Measurements from ENCODE around the gene LRRC27.

DNA sequence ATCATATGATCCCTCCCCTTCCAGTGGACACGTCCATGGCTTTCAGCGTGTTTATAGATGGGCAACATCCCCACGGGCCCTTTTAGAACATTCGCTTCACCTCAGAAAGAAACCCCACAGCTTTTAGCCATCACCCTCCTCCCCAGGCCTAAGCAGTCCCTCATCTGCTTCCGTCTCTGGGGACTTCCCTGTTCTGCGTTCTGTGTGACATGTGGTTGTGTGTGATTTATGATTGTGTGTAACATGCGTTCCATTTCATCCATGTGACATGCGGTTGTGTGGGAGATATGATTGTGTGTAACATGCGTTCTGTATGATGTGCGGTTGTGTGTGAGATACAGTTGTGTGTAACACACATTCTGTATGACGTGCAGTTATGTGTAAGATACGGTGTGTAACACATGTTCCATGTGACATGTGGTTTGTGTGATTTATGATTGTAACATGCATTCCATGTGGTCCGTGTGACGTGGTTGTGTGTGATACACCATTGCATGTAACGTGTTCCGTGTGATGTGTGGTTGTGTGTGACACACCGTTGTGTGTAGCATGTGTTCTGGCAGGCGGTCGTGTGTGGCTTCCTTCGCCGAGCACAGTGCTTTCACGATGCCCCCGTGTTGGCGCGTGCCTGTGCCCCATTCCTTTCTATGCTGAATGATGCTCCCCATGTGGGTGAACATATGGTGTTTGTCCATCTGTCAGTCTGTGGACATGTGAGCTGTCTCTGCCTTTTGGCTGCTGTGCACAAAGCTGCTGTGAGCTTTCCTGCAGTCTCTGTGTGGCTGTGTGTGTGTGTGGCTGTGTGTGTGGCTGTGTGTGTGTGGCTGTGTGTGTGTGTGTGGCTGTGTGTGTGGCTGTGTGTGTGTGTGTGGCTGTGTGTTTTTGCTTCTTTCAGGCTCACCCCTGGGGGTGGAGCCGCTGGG lies 91.2 kb downstream of the LRRC27 start:
- TF ChIP-seq, protein P1, sequence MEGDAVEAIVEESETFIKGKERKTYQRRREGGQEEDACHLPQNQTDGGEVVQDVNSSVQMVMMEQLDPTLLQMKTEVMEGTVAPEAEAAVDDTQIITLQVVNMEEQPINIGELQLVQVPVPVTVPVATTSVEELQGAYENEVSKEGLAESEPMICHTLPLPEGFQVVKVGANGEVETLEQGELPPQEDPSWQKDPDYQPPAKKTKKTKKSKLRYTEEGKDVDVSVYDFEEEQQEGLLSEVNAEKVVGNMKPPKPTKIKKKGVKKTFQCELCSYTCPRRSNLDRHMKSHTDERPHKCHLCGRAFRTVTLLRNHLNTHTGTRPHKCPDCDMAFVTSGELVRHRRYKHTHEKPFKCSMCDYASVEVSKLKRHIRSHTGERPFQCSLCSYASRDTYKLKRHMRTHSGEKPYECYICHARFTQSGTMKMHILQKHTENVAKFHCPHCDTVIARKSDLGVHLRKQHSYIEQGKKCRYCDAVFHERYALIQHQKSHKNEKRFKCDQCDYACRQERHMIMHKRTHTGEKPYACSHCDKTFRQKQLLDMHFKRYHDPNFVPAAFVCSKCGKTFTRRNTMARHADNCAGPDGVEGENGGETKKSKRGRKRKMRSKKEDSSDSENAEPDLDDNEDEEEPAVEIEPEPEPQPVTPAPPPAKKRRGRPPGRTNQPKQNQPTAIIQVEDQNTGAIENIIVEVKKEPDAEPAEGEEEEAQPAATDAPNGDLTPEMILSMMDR (IDR thresholded peaks at IDR 0.05) = no peak
- TF ChIP-seq POLR2AphosphoS5 (IDR thresholded peaks at IDR 0.05) = no peak
- no peak for TF ChIP-seq POLR2A (IDR thresholded peaks at IDR 0.05)

Measured in prostate gland (tissue), 2 donors.